Liver (tissue), 9 donors: ENCODE results near the gene FILIP1L. TPM values are rescaled to one million over a fixed set of nuclear protein-coding genes. Genes with fewer than 3 reads are reported as not detected.

Source experiments
- DNase-seq: peaks from one replicate; pipeline ENCODE4 v3.0.0-alpha.2; 2017; ENCODE audit warnings: low spot score
- H3K27ac ChIP-seq, 2 donors: one replicate each; pipeline ENCODE4 v1.7.0; 2013; ENCODE audit warnings: inconsistent platforms in 2 of 2, low read length in 2 of 2, control low read depth in 1 of 2, low read depth in 1 of 2, mild to moderate bottlenecking in 1 of 2
- H3K27me3 ChIP-seq, 4 donors: one replicate each; pipeline versions ENCODE4 v1.6.1 to v1.7.0; 2013; ENCODE audit warnings: low read length in 3 of 4, inconsistent platforms in 1 of 4, mild to moderate bottlenecking in 1 of 4, moderate library complexity in 1 of 4; ENCODE audit not compliant: control insufficient read depth in 4 of 4, insufficient read depth in 4 of 4
- H3K36me3 ChIP-seq, 4 donors: one replicate each; pipeline versions ENCODE4 v1.6.1 to v1.7.0; 2013; ENCODE audit warnings: low read length in 3 of 4, mild to moderate bottlenecking in 3 of 4, low read depth in 1 of 4, moderate library complexity in 1 of 4; ENCODE audit not compliant: control insufficient read depth in 4 of 4, insufficient read depth in 3 of 4
- H3K4me1 ChIP-seq, 4 donors: one replicate each; pipeline versions ENCODE4 v1.6.1 to v1.7.0; 2013; ENCODE audit warnings: low read length in 3 of 4, mild to moderate bottlenecking in 3 of 4, moderate library complexity in 1 of 4; ENCODE audit not compliant: control insufficient read depth in 4 of 4, insufficient read depth in 4 of 4
- H3K4me3 ChIP-seq, 3 donors: one replicate each; pipeline versions ENCODE4 v1.6.1 to v1.7.0; 2013; ENCODE audit warnings: low read length in 3 of 3, control low read depth in 1 of 3, low read depth in 1 of 3, mild to moderate bottlenecking in 1 of 3
- H3K9ac ChIP-seq, 2 donors: one replicate each; pipeline ENCODE4 v1.7.0; 2013; ENCODE audit warnings: low read length in 2 of 2, mild to moderate bottlenecking in 2 of 2, moderate library complexity in 2 of 2, control low read depth in 1 of 2, low read depth in 1 of 2
- H3K9me3 ChIP-seq, 4 donors: one replicate each; pipeline versions ENCODE4 v1.6.1 to v1.7.0; 2013; ENCODE audit warnings: low read length in 3 of 4; ENCODE audit not compliant: control insufficient read depth in 4 of 4
- ATF3 ChIP-seq: IDR thresholded peaks from 2 replicates; pipeline ENCODE4 v1.6.1; 2016; ENCODE audit warnings: antibody characterized with exemption
- CTCF ChIP-seq: fragments of 150-350 bp; IDR thresholded peaks from 2 replicates; pipeline ENCODE4 v1.5.1; 2017; ENCODE audit warnings: improper control_type of control experiment, low read depth, low read length; ENCODE audit not compliant: missing input control
- EGR1 ChIP-seq, 2 donors: IDR thresholded peaks; 2 replicates each; pipeline ENCODE4 v1.6.1; 2016 to 2018; ENCODE audit warnings: antibody characterized with exemption in 2 of 2, low read depth in 2 of 2
- FOXA1 ChIP-seq: IDR thresholded peaks from 2 replicates; pipeline ENCODE4 v1.6.1; 2016; ENCODE audit warnings: antibody characterized with exemption
- FOXA2 ChIP-seq: IDR thresholded peaks from 2 replicates; pipeline ENCODE4 v1.6.1; 2016; ENCODE audit warnings: antibody characterized with exemption
- GABPA ChIP-seq, 2 donors: IDR thresholded peaks in 1 of 2; conservative IDR thresholded peaks in 1 of 2; 2 replicates each; pipeline ENCODE4 v1.6.1; 2016; ENCODE audit warnings: antibody characterized with exemption in 2 of 2, mild to moderate bottlenecking in 1 of 2, moderate library complexity in 1 of 2
- HNF4A ChIP-seq, 2 donors: conservative IDR thresholded peaks; 2 replicates each; pipeline ENCODE4 v1.6.1; 2016; ENCODE audit warnings: antibody characterized with exemption in 2 of 2, mild to moderate bottlenecking in 2 of 2
- HNF4G ChIP-seq: IDR thresholded peaks from 2 replicates; pipeline ENCODE4 v1.6.1; 2016; ENCODE audit warnings: antibody characterized with exemption
- JUND ChIP-seq, 2 donors: IDR thresholded peaks; 2 replicates each; pipeline ENCODE4 v1.6.1; 2016; ENCODE audit warnings: antibody characterized with exemption in 2 of 2
- NR2F2 ChIP-seq: IDR thresholded peaks from 2 replicates; pipeline ENCODE4 v1.6.1; 2016; ENCODE audit warnings: antibody characterized with exemption
- RAD21 ChIP-seq, 2 donors: IDR thresholded peaks; 2 replicates each; pipeline ENCODE4 v1.6.1; 2016; ENCODE audit warnings: antibody characterized with exemption in 2 of 2, mild to moderate bottlenecking in 2 of 2
- REST ChIP-seq: IDR thresholded peaks from 2 replicates; pipeline ENCODE4 v1.6.1; 2016; ENCODE audit warnings: antibody characterized with exemption, mild to moderate bottlenecking
- RXRA ChIP-seq, 2 donors: IDR thresholded peaks; 2 replicates each; pipeline ENCODE4 v1.6.1; 2017 to 2018; ENCODE audit warnings: antibody characterized with exemption in 2 of 2, mild to moderate bottlenecking in 1 of 2
- TAF1 ChIP-seq: conservative IDR thresholded peaks from 2 replicates; pipeline ENCODE4 v1.6.1; 2016; ENCODE audit warnings: antibody characterized with exemption, mild to moderate bottlenecking
- YY1 ChIP-seq: IDR thresholded peaks from 2 replicates; pipeline ENCODE4 v1.6.1; 2016; ENCODE audit warnings: antibody characterized with exemption, mild to moderate bottlenecking
- ZBTB33 ChIP-seq: IDR thresholded peaks from 2 replicates; pipeline ENCODE4 v1.6.1; 2016; ENCODE audit warnings: antibody characterized with exemption
- WGBS: extraction: QIAGEN DNeasy Blood & Tissue Kit; methylation state at CpG from one replicate; pipeline ENCODE4 v1.1.7; 2013; 5-methylcytosine and 5-hydroxymethylcytosine counted together
- polyA plus RNA-seq, 2 donors: library from polyadenylated mRNA; stranded (reverse) in 1 of 2; unstranded in 1 of 2; fragments of 200-250 nt in 1 of 2; fragments of >200 nt in 1 of 2; fragmentation: Nextera tagmentation in 1 of 2; extraction: Ambion mirVana in 1 of 2; gene quantifications; one replicate each; pipeline versions ENCODE4 v1.2.1 to v1.2.3, GENCODE V29; 2013 to 2015
- total RNA-seq, 2 donors: library from RNA; depleted of rRNA; stranded (reverse); fragments of >200 nt; gene quantifications; one replicate each; pipeline ENCODE4 v1.2.3, GENCODE V29; 2014
- donor health status: healthy.
- donor health status: healthy.
- donor health status: healthy.
- donor health status: healthy.
- donor health status: healthy.

FILIP1L gene
- total and polyA plus RNA-seq, 4 donors = 1.4 to 6.5 (median 1.9) TPM

GRCh38 chr3:100106094-100106493, 8.2 kb downstream of the FILIP1L start:
- H3K9me3 ChIP-seq = no peaks in the 10 kb centered on the region
- TF ChIP-seq FOXA1 (no peak), RXRA (IDR thresholded peaks at IDR 0.05) (no peak), ATF3 (no peak), HNF4G (no peak), JUND (IDR thresholded peaks at IDR 0.05) (no peak), REST (no peak), ZBTB33 (no peak), GABPA (IDR thresholded peaks at IDR 0.05 in 1 of 2, conservative IDR thresholded peaks at IDR 0.05 in 1 of 2) (no peak), RAD21 (IDR thresholded peaks at IDR 0.05) (no peak), NR2F2 (no peak), HNF4A (conservative IDR thresholded peaks at IDR 0.05) (no peak), TAF1 (no peak), EGR1 (IDR thresholded peaks at IDR 0.05; ENCODE audit: low read depth in 2 of 2) (no peak), YY1 (no peak), FOXA2 (no peak), CTCF (no peak)
- no peak overlapping the region for H3K4me3 ChIP-seq
- no peaks in the 10 kb centered on the region for H3K36me3 ChIP-seq
- H3K27ac ChIP-seq = no peak overlapping the region
- H3K4me1 ChIP-seq = peaks cover 7 to 34% (median 15%) of the 10 kb centered on the region in 4 donors
- no peak for DNase-seq
- no peak overlapping the region for H3K9ac ChIP-seq
- no peaks in the 10 kb centered on the region for H3K27me3 ChIP-seq

- no peak overlapping the region for H3K27ac ChIP-seq
- H3K4me3 ChIP-seq = no peak overlapping the region
- H3K4me1 ChIP-seq = peaks cover 7 to 34% (median 15%) of the 10 kb centered on the region in 4 donors
- DNase-seq = no peak
- H3K9ac ChIP-seq = no peak overlapping the region
- no peaks in the 10 kb centered on the region for H3K36me3 ChIP-seq
- WGBS = 49% methylated on average over 1 of the region's 1 CpG
- no peaks in the 10 kb centered on the region for H3K9me3 ChIP-seq
- no peaks in the 10 kb centered on the region for H3K27me3 ChIP-seq
- TF ChIP-seq ZBTB33 (no peak), JUND (IDR thresholded peaks at IDR 0.05) (no peak), EGR1 (IDR thresholded peaks at IDR 0.05; ENCODE audit: low read depth in 2 of 2) (no peak), YY1 (no peak)
Observed at GRCh38 chr3:100105501-100105900, 8.8 kb downstream of the FILIP1L start.
